IPS-11a (cell line): Measurements from ENCODE around the gene KRTAP9-8.
"Not testable (repeated sequence)": the region's sequence is repeated elsewhere in the genome, so short reads cannot be mapped to it uniquely, and the experiment has no call there.

Source experiments
- H3K4me3 ChIP-seq: one replicate; pipeline ENCODE4 v1.5.1; 2013; ENCODE audit warnings: low read depth, low read length, control low read depth

The KRTAP9-8 gene

GRCh38 chr17:41255381-41256290 lies 17.8 kb downstream of the KRTAP9-8 start, which contains the start of gene KRTAP9-9:
TSS of gene KRTAP9-9 (plus strand) at chr17:41255384.
- not testable (repeated sequence) for H3K4me3 ChIP-seq

- no peak overlapping the region for H3K4me3 ChIP-seq
Observed at GRCh38 chr17:41256291-41256685, 18.5 kb downstream of the KRTAP9-8 start.

GRCh38 chr17:41258406-41258805 lies 20.6 kb downstream of the KRTAP9-8 start:
- no peak overlapping the region for H3K4me3 ChIP-seq

- no peak overlapping the region for H3K4me3 ChIP-seq
Observed at GRCh38 chr17:41263212-41263611, 25.4 kb downstream of the KRTAP9-8 start.

DNA sequence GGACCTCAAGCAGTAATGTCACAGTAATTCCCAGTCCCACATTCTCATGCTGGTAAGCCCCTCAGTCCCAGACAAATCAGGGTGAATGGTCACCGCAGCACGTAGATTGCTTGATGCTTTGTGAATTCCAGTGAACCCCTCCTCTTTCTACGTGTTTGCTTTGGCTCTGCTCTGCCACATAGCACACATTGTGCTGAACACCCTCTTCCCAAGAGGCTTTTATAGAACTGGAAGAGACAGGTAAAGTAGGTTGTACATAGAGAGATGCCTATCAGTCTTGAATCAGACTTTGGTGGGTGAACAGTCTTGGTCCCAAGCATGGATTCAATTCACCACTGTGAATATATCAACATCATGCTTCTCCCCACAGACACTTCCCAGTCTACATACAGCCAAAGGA lies 26.8 kb downstream of the KRTAP9-8 start:
- H3K4me3 ChIP-seq, result no peak overlapping the region

- H3K4me3 ChIP-seq, result no peak within 1 kb of the TSS
Observed at GRCh38 chr17:41265078-41265477, 27.3 kb downstream of the KRTAP9-8 start, which contains the start of gene KRTAP9-6. TSS of gene KRTAP9-6 (plus strand) at chr17:41265378. CDS start at chr17:41265378, 0 bp downstream.

- H3K4me3 ChIP-seq, result no peak overlapping the region
Observed at GRCh38 chr17:41267711-41268110, 29.9 kb downstream of the KRTAP9-8 start.

DNA sequence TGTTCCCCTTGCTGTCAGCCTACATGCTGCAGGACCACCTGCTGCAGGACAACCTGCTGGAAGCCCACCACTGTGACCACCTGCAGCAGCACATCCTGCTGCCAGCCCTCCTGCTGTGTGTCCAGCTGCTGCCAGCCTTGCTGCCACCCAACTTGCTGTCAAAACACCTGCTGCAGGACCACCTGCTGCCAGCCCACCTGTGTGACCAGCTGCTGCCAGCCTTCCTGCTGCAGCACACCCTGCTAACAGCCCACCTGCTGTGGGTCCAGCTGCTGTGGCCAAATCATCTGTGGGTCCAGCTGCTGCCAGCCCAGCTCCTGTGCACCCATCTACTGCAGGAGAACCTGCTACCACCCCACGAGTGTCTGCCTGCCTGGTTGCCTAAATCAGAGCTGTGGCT lies 33.5 kb downstream of the KRTAP9-8 start:
- H3K4me3 ChIP-seq, result not testable (repeated sequence)

- no peak overlapping the region for H3K4me3 ChIP-seq
Observed at GRCh38 chr17:41271858-41272257, 34.1 kb downstream of the KRTAP9-8 start.

GRCh38 chr17:41275648-41276190 lies 37.9 kb downstream of the KRTAP9-8 start, which contains the start of gene KRTAP9-7:
TSS of gene KRTAP9-7 (plus strand) at chr17:41275698. CDS start at chr17:41275698, 0 bp downstream.
- H3K4me3 ChIP-seq, result not testable (repeated sequence)

- no peak overlapping the region for H3K4me3 ChIP-seq
Observed at GRCh38 chr17:41278176-41278955, 40.6 kb downstream of the KRTAP9-8 start.

DNA sequence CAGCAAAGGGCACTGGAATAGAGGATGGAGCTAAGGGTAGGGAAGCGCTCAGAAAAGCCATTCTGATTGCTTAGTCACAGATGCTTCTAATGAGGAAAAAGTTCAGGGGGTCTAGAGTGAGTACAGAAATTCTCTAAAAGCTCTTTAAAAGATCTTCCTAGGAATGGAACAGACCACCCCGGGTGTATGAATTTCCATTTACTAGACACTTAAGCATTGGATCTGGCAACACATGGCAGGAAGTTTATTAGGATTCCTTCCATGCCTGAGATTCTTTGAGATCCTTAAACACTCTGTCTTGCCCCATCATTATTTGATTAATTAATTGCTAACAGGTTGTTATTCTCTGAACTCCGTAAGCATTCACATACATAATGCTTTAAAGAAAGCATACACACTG lies 46.2 kb downstream of the KRTAP9-8 start:
- H3K4me3 ChIP-seq, result no peak overlapping the region

DNA sequence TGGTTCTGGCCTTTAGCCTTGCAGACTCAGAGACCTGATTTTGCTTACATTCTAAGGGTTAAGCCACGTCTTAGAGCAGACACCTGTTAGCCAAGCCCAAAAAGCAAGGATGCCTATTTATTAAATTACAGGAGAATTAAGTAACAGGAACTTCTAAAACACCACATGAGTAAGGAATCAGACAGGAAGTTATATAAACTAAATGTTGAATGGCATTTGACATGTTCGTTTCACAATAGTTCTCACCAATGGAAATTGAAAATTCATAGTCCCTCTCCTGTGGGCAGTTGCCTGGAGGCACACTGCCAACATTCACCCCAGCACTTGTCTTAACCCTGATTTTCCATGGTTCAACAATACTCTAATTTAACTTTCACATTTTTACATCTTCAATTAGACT lies 46.7 kb downstream of the KRTAP9-8 start:
- H3K4me3 ChIP-seq, result no peak overlapping the region

GRCh38 chr17:41287050-41287449 lies 49.3 kb downstream of the KRTAP9-8 start:
- H3K4me3 ChIP-seq, result no peak overlapping the region
